Umbilical cord (tissue), 2 donors: ENCODE results near the gene ARRB1. TPM values are rescaled to one million over a fixed set of nuclear protein-coding genes. Genes with fewer than 3 reads are reported as not detected.
"Not testable (repeated sequence)": the region's sequence is repeated elsewhere in the genome, so short reads cannot be mapped to it uniquely, and the experiment has no call there.

ENCODE experiments used
- DNase-seq: peaks from one replicate; pipeline ENCODE4 v3.0.0-alpha.2; 2015; ENCODE audit warnings: low spot score
- total RNA-seq: library from RNA; depleted of rRNA; stranded (reverse); fragments of >200 nt; gene quantifications from one replicate; pipeline ENCODE4 v1.2.3, GENCODE V29; 2014; ENCODE audit warnings: low replicate concordance; ENCODE audit not compliant: insufficient read depth

The ARRB1 gene
- 7.5 TPM for total RNA-seq

DNA sequence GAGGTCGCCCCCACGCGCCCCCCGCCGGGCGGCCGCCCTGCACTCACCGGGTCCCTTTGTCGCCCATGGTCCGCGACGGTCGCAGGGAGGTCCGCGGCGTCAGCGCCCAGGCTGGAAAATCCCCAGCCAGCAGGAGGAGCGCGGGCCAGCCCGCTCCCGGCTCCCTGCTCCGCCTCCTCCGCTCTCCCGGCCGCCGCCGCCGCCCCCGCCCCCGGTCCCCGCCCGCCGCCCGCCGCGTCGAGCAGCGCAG lies at the start of gene ARRB1:
Gene ARRB1 (minus strand): TSS at position 121 of the 250 bp plus-strand sequence. CDS start 54 bp downstream, at position 67.
- no peak for DNase-seq

DNA sequence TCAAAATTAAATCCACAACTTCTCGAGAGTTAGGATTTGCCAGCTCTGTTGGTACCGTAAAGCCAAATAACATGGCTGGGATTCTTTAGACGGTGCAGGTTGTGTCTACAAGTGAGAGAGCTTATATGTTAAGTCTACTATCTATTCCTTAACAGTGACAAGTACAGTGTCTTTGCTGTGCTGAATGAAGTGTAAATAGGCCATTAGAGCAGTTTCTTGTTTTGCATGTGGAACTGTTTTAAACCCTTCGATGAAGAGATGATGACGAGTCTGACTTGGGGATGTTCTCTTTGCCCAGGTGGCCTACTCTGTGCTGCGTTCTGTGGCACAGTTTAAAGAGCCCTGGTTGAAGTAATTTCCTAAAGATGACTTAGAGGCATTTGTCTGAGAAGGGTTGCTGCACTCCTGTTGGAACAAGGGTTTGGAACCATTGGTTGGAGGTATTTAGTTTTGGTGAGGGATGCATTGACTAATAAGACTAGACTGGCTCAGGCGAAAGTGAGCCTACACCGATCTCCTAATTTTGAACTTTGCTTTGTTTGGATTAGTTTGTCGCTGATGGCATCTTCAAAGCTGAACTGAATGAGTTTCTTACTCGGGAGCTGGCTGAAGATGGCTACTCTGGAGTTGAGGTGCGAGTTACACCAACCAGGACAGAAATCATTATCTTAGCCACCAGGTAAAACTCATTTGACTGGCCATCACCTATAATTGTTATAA lies 48.8 kb upstream of the ARRB1 start:
- DNase-seq = no peak

DNA sequence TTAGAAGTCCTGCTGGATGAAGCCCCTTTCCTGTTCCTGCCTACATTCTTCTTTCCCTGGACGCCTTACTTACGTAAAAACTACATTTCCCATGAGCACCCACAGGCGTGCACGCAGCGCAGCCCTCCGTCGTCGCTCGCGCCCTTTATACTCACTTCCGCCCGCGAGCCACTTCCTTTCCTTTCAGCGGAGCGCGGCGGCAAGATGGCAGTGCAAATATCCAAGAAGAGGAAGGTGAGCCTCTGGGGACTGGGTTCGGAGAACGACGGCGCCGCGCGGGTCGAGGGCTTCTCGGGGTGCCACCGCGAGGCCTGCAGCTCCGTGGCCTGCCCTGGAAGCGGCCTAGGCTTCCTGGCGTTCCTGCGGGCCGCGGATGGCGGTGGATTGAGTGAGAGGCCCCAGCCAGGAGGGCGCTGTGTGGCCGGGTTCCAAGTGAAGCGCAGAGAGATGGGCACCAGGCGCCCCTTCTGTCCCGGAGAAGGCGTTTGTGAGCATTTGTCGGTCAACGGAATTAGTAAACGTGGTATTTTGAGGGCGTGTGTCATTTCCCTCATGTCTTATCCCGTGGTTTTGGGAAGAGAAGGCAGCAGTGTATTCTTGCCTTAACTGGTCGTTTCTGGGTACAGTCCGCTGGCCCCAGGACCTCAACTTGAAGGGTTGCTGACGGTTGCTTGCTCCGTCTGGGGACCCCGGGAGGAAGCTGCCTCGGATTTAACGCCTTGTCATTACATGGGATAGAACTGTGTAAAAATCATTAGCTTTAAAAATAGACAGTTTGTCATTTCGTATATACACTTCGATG lies 48.1 kb upstream of the ARRB1 start, which contains the start of gene RPS3:
Gene RPS3 (plus strand): TSS at position 175 of the 802 bp plus-strand sequence. CDS start 30 bp downstream, at position 205.
- peak; percentile 97 for DNase-seq

DNA sequence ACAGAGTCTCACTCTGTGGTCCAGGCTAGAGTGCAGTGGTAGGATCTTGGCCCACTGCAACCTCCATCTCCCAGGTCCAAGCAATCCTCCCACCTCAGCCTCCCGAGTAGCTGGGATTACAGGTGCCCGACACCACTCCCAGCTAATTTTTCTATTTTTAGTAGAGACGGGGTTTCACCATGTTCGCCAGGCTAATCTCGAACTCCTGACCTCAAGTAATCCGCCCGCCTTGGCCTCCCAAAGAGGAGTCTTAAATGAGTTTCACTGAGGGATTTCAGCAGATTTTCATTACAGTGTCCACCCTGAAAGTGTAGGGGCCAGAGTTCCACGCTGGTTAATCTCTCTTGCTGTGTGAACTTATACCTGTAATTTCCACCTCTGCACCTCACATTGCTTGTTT lies 47.4 kb upstream of the ARRB1 start:
- DNase-seq = no peak

DNA sequence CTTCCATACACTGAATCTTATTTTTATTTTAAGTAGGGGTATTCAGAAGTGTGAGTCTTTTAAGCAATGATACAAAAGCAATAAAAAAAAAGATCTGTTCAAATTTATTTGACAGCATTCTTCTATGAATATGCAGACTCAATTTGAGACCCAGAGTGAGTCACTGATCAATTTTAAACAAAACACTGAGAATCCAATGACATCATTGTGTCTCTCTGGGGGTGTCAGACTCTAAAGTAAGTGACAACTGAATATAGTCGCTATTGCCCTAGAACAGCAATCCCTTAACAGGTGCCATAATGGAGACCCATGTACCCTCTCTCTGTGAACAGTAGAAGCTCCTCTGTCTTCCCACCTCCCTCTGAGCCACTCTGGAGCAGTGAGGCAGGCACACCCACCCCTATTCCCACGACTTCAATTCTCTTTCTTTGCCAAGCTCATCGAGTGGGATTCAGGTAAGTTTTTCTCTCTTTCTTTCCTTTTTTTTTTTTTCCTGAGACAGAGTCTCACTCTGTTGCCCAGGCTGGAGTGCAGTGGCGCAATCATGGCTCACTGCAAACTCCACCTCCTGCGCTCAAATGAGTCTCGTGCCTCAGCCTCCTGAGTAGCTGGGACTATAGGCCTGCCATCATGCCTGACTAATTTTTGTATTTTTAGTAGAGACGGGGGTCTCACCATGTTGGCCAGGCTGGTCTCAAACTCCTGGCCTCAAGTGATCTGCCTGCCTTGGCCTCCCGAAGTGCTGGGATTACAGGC lies 42.8 kb upstream of the ARRB1 start:
- DNase-seq = no peak

DNA sequence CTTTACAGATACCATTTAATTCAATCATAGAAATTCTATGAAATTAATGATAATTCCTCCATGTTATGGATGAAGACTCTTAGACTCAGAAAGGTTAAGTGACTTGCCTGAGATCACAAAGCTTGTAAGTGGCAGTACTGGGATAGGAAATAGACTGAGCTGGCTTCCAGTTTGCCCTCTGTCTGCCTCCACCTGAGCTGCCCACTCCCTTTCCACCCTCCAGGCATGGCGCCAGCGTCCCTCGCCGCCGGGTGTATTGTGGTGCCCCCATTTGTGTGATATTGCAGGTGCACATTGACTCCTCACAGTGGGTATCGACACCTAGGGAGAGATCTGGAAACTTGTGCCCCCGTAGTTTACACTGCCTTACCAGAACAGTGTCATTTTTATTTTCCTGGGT lies 38.5 kb upstream of the ARRB1 start:
- DNase-seq = no peak

DNA sequence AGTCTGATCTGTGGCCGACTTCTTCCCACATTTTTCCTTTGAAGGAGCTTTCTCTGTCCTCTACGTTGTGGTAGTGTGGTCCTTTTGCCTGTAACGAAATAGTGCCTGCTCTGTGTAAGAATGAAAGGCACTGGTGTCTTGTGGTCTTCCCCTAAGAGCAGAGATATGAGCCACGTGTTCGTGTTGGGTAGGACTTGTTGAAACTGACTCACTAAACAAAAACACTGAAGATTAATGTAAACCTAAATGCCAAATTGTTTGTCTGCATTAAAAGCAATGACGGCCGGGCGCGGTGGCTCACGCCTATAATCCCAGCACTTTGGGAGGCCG lies 37.8 kb upstream of the ARRB1 start:
- no peak for DNase-seq

DNA sequence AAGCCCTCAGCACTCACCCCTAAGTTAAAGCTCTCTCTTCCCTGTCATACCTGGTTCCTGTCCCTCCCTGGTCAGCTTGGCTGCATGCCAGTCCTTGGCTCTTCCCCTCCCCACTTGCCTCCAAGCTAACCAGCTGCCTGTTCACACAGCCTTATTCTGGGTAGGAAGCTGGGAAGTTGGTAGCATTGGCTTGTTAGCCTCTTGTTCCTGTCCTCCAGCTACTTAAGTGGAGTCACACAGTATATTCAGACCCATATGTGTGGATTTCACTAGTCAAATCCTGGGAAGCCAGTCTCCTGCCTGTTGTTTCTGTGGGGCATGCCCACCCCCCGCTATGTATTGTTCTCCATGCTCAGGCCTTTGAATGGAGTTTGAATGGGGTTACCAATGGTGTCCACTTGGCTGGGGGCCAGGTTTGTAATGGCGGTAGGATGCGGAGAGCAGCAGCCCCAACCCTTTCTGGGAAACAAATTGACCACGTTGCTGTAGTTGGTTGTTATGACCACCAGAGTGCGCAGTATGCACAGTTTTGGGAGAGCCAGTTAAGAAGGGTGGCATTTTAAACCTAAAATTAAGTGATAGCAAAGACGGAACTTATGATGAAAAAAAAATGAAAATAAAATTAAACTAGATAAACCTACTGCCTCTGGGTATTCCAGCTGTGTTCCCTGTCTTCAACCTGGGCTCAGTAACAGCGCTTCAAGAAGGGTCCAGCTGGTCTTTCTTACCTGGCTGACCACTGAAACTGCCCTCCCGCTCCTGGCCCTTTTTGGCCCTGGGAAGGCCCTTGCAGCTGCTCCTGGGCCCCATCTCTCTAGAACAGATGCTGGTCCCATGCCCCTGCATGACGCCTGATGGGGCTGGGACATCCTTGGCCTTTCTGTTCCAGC lies 37.2 kb upstream of the ARRB1 start:
- peak; percentile 77 for DNase-seq

DNA sequence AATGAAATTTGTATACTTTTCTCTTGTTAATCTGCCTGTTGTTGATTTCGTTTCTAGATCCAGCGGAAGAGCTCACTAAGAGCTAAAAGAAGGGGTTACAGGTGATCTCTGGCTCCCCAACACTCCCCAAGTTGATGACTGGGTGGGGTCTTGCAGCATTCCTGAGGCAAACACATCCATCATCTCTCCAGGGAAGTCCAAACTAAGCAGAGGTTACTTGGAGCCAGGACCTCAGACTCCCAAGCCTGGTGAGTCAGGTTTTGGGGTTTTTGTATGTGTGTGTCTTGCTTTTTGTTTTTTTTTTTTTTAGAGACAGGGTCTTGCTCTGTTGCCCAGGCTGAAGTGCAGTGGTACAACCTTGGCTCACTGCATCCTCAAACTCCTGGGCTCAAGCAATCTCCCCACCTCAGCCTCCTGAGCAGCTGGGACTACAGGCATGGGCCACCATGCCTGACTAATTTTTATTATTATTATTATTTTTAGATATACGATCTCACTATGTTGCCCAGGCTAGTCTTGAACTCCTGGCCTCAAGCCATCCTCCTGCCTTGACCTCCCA lies 36.4 kb upstream of the ARRB1 start:
- DNase-seq = no peak

DNA sequence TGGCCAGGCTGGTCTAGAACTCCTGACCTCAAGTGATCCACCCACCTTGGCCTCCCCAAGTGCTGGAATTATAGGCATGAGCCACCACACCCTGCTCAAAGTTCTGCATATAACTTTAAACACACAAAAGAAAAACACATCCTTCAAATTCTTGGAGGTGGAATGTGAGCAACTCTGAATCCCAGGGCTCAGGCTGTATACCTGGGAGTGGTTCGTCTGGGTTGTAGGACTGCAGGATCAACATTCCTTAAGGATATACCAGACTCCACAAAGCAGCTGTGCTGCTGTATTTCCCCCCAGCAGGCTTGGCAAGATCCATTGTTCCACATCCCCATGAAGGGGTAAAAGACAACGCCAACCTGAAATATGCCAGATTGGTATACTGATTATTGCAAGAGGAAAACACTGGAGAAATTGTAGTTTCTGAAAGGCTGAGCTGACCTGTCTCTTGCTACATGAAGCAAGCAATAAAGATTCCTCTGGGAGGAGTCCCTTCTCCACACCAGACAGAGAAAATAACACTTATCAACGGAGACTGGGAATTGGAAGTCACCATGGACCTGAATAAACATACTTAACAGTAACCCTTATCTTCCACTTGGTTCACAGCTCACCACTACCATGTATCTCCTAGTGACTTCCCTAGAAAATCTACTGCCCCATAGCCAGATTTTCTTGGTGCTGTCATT lies 35.6 kb upstream of the ARRB1 start:
- DNase-seq = no peak

DNA sequence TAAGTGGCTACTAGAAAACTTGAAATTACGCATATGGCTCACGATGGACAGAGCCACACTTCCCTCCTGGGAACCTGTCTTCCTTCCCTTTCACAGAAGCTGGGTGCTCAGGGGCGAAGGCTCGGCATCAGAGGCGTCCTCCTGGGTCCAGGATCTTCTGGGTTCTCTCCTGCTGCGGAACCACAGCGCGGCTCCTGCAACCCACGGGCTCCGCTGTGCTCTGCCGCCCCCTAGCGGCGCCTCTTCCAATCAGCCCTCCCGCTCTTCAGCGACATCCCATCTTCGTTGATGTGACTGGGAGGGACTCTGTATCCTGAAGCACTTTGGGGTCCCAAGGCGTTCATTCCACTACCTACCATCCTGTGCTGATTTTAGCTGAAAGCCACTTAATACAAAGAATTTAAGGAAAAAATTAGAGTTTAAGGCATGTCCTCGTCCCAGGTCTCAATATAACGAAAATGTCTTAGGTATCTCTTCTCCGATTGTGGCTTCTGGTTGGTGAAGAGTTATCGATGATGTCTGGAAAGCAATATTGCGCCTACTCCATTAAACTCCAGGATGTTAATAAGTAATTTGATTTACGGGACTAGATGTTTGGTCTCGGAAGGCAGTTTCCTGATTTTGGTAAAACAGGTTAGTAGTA lies 33.1 kb upstream of the ARRB1 start:
- peak; percentile 66 for DNase-seq

DNA sequence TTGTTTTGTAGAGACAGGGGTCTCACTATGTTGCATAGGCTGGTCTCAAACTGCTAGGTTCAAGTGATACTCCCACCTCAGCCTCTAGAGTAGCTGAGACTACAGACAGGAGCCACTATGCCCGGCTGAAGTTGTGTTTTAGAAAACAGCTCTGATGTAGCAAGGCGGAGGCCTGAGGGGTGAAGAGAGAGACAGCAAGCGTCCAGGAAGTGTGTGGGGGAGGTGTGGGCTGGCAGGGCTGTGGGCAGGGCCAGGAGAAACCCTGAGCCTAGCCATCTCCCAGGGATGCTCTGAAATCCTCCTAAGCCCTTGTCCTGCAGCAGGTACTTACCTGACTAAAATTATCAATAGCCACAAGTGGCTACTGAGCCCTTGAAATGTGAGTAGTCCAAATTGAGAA lies 31.8 kb upstream of the ARRB1 start:
- DNase-seq = no peak

DNA sequence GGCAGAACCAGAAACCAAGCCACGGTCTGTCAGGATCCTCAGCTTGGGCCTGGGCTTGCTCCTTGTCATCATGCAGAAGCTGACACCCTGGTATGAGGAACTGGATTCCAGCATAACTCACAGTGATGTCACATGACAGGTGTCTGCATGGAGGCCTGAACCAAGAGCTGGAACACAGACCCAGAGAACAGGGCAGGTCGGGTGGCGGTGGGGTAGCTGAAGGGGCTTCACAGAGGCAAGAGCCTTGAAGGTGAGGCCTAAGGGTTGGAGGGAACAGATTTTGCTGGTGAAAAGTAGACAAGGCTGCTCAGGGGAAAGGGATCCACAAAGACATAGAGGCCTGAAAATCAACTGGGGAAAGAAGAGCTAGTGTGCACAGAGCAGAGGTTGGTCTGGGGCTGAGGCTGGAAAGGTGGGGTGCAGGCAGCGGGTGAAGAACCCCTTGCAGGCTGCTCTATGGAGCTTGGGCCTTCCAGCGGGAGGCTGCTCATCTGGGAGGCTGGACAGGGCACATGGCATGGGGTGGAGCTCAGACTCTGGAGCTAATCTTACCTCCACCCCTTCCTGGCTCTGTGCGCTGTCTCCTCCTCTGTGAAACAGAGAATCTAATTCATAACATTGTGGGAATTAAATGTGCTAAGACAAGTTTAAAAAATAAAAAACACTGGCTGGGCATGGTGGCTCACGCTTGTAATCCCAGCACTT lies 29.4 kb upstream of the ARRB1 start:
- DNase-seq = peak; percentile 64

DNA sequence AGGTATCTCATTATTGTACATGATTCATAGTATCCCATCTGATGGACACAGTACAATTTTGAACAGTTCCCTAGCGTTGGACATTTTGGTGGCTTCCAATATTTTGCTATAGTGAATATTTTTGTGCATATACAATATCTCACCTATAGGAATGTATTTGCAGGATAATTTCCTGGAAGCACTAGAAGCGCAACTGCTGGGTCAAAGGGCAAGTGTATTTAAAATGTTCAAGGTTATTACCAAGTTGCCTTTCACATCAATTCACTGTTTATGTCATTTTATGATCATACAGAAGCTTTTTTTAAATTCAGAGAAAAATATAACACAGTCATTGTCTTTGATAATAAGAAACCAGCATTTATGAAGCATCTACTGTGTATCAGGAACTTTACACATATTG lies 28.8 kb upstream of the ARRB1 start:
- DNase-seq = no peak

DNA sequence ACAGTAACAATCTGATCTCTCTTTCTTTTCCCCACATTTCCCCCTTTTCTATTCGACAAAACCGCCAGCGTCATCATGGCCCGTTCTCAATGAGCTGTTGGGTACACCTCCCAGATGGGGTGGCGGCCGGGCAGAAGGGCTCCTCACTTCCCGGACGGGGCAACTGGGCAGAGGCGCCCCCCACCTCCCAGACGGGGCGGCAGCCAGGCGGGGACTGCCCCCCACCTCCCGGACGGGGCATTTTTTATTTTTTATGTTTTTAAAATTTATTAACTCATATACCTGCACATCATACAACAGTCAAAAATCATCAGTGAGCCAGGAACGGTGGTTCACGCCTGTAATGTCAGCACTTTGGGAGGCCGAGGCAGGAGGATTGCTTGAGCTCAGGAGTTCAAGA lies 27.3 kb upstream of the ARRB1 start:
- not testable (repeated sequence) for DNase-seq

DNA sequence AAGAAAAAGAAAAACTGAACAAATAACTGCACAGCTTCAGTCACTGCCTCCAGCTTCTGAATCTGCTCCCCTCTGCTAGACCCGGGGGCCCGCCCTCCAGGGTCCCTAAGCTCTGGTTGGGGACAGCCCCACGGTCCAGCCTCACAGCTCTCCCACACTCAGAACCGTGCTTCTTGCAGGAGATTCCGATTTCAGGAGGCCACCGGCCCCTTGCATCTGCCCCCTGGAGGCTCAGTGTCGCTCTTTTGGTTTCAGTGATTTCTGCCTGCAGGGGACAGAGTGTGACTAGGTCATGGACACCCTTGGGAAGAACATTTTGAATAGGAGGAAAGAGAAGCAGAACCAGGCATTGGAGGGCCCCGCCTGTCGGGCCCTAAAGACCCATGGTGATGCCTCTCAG lies 24.7 kb upstream of the ARRB1 start:
- DNase-seq = no peak

DNA sequence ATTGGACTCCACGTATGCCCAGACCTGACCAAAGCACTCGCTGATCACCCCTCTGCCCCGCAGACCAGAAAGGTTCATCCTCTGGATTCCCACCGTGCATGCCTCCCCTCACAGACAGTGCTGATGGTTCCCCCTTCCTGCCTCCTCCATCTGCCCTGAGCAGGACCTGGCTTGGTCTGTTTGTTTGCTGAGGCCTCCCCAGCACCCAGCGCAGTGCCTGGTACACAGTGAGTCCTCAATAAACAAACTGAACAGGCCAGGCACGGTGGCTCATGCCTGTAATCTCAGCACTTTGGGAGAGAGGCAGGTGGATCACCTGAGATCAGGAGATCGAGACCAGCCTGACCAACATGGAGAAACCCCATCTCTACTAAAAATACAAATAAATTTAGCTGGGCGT lies 24.2 kb upstream of the ARRB1 start:
- DNase-seq = no peak

DNA sequence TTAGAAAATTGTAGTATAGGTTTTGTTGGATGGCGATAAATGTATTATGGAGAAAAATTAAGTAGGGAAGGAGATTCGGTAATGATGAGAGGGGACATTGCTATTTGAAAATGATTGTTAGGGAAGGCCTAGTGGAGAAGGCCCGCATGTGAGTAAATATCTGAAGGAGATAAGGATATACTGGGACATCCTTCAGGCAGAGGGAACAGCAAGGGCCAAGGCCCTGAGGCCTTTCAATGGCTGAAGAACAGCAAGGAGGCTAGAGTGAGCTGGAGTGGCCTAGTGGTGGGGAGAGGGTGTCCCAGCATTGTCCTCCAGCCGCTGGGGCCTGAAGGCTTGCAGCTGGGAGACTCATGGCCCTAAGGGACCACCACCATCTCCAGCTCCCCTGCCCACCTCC lies 23.2 kb upstream of the ARRB1 start:
- no peak for DNase-seq

DNA sequence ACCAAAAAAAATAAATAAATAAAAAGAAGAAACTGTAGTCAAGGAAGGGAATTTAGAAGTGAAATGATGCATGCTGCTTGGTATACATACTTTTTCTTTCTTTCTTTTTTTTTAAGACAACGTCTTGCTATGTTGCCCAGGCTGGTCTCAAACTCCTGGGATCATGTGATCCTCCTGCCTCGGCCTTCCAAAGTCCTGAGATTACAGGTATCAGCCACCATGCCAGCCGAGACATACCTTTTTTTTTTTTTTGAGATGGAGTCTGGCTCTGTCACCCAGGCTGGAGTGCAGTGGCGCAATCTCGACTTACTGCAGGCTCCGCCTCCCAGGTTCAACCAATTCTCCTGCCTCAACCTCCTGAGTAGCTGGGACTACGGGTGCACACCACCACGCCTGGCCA lies 21.7 kb upstream of the ARRB1 start:
- DNase-seq = no peak
